ENCODE results near the gene GAREM2.
A peak's percentile ranks its signal among the peaks of the same experiment; 100 is the strongest.

The GAREM2 gene

DNA sequence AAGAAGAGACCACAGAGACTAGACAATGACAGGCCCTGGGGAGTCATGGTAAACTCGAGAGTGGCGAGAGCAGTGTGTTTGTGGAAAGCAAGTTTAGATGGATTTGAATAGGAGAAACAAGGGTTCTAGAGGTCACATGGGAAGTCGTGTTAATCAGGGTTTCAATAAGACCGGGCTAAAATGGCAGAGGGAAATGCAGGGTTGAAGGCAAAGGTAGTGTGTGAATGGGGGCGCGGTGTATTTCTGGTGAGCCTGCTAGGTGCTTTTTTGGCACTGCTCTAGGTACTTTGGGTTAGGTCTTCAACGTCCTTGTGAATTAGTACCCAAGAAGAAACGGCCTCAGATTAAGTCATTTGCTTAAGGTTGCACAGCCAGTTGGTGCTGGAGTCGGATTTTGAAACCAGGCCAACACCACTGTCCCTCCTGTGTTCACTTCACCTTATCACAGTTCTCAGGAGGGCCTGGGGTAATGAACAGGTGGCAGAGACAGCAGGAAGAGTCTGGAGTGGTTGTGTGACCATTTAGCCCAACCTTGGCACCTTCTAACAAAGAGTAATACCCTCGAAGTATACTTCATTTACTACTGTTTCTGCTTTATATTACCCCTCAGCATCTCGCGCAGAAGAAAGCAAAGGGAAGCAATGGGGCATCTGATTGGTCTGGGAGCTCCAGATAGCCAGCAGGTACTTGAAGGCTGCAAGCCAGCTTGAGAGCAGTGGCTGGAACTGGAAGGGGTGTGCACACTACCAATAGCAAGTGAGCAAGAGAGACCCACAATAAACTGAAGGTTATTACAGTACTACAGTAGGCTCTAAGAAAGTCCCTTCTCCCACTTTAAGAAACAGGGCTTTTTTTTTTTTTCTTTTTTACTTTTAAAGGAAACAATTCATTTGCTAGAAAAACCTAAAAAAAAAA lies 33.4 kb upstream of the GAREM2 start:
- no peak for DNase-seq (ENCODE audit: low read depth)
- no peak overlapping the region for H3K4me3 ChIP-seq (ENCODE audit: low read length)
- TF ChIP-seq, protein P1, sequence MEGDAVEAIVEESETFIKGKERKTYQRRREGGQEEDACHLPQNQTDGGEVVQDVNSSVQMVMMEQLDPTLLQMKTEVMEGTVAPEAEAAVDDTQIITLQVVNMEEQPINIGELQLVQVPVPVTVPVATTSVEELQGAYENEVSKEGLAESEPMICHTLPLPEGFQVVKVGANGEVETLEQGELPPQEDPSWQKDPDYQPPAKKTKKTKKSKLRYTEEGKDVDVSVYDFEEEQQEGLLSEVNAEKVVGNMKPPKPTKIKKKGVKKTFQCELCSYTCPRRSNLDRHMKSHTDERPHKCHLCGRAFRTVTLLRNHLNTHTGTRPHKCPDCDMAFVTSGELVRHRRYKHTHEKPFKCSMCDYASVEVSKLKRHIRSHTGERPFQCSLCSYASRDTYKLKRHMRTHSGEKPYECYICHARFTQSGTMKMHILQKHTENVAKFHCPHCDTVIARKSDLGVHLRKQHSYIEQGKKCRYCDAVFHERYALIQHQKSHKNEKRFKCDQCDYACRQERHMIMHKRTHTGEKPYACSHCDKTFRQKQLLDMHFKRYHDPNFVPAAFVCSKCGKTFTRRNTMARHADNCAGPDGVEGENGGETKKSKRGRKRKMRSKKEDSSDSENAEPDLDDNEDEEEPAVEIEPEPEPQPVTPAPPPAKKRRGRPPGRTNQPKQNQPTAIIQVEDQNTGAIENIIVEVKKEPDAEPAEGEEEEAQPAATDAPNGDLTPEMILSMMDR (conservative IDR thresholded peaks at IDR 0.05; ENCODE audit: low read depth, low read length) = no peak

DNA sequence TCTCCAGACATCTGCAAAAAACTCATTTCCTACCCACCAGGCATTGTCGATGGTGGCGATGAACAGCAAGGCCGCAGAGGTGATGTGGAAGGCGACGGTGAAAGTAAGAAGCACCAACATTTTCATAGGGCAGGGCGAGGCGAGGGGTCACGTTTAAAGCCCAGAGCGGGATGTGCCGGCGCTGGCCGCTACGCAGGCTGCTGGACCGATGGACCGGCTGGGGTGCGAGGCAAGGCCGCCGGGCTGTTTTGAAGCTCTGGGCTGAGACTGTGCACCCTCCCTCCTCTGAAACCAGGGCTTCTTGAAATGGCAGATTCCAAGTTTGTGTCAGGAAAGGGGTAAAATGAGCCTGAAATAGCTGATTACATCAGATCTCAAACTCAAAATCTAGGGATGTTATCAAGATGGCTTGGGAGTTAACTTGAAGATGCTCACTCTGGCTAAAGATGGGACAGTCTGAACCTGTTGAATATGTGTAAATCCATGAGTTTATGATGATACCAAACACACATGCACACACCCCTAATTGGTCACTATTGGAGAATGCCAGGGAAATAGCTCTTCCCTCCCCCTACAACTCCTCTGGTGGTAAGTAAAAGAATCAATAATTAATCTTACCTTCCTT lies 31.6 kb upstream of the GAREM2 start:
- TF ChIP-seq, protein P1 (conservative IDR thresholded peaks at IDR 0.05; ENCODE audit: low read depth, low read length) = no peak
- no peak overlapping the region for H3K4me3 ChIP-seq (ENCODE audit: low read length)
- DNase-seq (ENCODE audit: low read depth) = no peak

DNA sequence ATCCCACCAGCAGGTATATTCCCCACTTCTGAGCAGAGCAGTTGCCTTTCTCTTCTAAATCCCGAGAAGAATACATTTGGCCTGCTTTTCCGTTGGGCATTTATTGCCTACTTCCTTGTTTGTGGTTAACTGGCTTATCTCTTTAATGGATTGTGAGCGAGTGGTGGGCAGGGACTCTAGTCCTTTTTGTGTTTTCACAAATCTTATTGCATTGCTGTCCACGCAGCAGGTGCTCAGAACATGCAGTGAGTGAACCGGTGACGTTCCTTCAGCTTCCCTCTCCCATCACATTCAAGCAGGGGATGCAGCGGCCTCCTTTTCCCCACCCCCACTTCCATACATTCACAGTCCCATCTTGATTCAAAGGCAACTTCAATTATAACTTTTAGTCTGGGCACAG lies 28.9 kb upstream of the GAREM2 start:
- no peak for DNase-seq (ENCODE audit: low read depth)
- TF ChIP-seq, protein P1 (conservative IDR thresholded peaks at IDR 0.05; ENCODE audit: low read depth, low read length) = no peak
- H3K4me3 ChIP-seq (ENCODE audit: low read length) = no peak overlapping the region

DNA sequence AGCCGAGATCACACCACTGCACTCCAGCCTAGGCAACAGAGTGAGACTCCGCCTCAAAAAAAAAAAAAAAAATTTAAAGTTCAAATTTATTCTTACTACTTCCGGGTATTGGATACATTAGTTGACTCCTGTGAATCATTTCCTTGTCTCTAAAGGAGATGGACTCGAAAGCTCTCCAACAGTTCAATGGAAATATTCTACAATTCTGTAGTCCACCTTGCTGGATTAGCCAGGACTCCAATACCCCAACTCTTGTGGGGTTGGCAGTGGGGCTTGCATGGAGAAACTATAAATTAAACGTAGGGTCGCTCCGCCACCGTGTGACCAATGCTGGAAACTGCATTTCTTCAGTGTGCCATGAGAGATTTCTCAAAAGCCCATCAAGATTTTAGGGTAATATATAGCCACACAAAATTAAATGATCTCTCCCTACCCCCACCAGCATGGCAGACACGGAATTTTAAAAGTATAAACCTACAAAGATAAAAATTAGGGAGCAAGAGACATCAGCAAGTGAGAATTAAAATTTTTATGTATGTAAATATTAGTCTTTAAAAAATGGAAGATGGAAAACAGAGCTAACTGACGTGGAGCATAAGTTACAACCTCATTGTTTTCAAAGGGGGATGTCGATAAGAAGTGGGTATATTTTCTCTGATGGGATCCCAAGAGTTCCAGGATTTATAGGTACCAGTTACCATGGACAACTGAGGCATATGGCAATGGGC lies 27.8 kb upstream of the GAREM2 start:
- no peak for DNase-seq (ENCODE audit: low read depth)
- no peak overlapping the region for H3K4me3 ChIP-seq (ENCODE audit: low read length)
- TF ChIP-seq, protein P1 (conservative IDR thresholded peaks at IDR 0.05; ENCODE audit: low read depth, low read length) = peak; percentile 74

DNA sequence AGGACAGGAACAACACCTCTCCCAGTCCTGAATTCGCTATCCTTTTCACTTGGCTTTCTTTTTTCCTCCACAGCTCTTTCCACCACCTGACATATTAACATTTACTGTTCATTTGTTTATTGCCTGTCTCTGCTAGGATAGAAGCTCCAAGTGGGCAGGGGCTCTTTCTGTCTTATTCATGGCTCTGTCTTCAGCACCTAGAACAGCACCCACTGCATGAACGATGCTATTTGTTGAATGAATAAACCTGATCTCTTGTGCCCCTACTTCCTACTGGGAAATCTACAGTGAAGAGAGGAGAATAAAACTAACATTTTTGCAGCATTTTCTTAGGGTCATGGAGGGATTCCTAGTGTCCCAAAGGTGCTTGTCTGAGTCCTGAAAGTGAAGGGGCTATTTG lies 24.4 kb upstream of the GAREM2 start:
- no peak for DNase-seq (ENCODE audit: low read depth)
- TF ChIP-seq, protein P1 (conservative IDR thresholded peaks at IDR 0.05; ENCODE audit: low read depth, low read length) = no peak

DNA sequence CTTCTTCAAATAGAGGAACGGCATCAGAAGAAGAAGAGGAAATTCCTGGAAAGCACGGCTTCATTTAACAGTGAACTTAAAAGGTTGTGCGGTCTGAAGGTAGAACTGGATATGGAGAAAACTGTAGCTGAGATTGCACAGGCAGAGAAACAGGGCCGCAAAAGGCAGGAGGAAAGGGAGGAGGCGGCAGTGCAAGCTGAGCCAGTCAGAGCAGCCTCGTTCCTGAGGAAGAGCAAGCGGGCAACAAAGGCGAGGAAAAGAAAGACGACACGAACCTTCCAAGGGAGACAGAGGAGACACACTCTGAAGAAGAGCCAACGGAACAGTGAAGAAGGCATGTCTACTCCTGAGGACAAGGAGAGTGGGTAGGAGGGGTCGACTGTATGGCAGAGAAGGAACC lies 22.6 kb upstream of the GAREM2 start:
- TF ChIP-seq, protein P1 (conservative IDR thresholded peaks at IDR 0.05; ENCODE audit: low read depth, low read length) = no peak
- no peak overlapping the region for H3K4me3 ChIP-seq (ENCODE audit: low read length)
- DNase-seq (ENCODE audit: low read depth) = no peak

More for the DNA sequence above, 24.4 kb upstream of the GAREM2 start:
- H3K4me3 ChIP-seq (ENCODE audit: low read length) = no peak overlapping the region
